ENCODE results near the gene HSD17B1.

DNA sequence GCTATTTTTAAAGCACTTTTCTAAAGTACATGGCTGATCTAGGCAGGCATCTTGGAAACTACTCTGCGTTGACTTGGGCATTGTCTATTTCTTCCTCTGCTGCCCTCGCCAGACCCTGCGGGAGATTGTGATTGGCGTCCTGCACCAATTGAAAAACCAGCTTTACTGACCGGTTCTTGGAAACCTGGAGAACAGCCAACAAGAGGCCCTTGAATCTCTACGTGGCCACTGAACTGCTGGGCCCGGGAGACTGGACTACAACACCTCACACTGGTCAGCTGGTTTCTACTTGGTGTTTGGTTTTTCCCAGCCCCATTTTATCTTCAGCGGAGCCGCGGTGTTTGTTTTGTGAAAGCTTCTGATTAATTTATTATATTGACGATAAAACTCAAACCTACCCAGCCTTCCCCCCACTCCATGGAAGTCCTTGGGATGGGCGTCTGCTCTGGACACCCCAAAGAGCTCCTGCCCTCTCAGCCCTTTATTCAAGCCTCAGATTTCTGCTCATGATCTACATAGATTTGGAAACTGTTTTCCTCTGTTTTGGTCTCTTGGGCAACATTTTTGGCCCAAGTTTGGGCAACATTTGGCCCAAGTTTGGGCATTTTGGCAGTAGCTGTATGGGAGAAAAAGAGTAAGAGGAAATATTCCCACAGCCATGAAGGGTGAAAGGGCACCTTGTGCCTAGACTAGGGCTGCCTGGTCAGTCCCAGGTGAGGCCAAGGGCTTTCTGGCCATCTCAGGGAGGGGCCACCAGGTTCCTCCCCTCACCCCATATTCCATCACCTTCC, 18.9 kb downstream of the HSD17B1 start:
- TF ChIP-seq, protein P1, sequence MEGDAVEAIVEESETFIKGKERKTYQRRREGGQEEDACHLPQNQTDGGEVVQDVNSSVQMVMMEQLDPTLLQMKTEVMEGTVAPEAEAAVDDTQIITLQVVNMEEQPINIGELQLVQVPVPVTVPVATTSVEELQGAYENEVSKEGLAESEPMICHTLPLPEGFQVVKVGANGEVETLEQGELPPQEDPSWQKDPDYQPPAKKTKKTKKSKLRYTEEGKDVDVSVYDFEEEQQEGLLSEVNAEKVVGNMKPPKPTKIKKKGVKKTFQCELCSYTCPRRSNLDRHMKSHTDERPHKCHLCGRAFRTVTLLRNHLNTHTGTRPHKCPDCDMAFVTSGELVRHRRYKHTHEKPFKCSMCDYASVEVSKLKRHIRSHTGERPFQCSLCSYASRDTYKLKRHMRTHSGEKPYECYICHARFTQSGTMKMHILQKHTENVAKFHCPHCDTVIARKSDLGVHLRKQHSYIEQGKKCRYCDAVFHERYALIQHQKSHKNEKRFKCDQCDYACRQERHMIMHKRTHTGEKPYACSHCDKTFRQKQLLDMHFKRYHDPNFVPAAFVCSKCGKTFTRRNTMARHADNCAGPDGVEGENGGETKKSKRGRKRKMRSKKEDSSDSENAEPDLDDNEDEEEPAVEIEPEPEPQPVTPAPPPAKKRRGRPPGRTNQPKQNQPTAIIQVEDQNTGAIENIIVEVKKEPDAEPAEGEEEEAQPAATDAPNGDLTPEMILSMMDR (conservative IDR thresholded peaks at IDR 0.05; ENCODE audit: low read depth, low read length) = no peak
- no peak for TF ChIP-seq EZH2 (IDR thresholded peaks at IDR 0.05; ENCODE audit: low read length, unreplicated experiment)
- TF ChIP-seq EZH2phosphoT487 (IDR thresholded peaks at IDR 0.05; ENCODE audit: borderline replicate concordance, low read length) = no peak

All from PC-3 (cell line).